HG03025 (cell line): ENCODE data around the gene SLC30A2.

Experiments
- ATAC-seq: cut with Tn5 transposase; IDR thresholded peaks from one replicate; pipeline ENCODE4 v1.9.1; 2021; ENCODE audit warnings: mild to moderate bottlenecking, moderate library complexity; ENCODE audit not compliant: unreplicated experiment, low FRiP score

The SLC30A2 gene

DNA sequence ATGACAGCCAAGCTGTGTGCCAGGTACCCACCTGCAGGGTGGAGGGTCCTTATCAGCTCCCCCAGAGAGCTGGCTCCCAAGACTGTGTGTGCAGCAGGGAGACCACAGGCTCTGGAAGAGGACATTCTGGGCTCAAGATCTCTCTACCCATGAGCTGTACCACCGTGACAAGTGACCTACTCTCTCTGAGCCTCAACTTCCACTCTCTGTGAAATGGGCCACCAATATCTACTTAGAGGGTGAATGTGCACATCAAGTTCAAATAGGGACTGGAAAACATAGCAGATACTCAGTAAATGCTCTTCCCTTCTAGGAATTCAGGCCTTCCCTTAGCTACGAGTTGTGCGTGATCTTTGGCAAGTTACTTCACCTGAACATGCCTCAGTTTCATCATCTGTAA is 1.5 kb downstream of the SLC30A2 start:
- no peak for ATAC-seq

DNA sequence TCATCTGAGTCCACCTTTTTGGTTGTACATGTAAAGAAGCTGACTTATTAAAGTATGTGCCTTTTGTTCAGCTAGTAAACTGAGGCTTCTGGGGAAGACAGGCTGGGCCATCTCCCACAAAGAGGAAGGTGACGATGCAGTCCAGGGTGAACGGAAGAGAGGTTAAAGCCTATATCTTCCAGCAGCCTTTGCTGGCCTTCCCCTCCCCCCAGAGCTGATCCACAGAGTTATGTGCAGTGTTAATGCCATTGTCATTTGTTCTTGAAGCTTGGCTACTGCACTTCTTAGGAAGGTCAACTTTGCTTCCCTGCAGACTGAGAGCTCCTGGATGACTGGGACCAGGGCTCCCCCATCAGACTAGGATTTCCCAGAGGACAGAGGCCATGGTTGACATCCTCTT is 2.2 kb downstream of the SLC30A2 start:
- ATAC-seq, result no peak

DNA sequence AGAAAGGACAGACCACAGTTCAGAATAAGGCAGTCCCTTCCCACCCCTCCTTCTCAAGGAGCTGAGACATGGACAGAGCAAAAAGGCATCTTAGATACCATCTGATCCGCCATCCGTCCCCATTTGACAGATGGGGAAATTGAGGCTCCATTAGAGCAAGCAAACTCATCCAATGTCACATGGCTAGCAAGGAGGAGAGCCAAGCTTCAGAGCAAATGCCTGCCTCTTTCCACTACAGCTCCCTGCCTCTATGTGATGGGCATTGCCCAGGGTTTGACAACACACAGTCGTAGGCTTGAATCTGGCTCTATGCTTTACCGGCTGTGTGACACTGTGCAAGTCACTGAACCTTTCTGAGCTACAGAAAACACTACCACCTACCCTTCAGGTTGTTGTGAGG is 3.9 kb downstream of the SLC30A2 start:
- no peak for ATAC-seq

DNA sequence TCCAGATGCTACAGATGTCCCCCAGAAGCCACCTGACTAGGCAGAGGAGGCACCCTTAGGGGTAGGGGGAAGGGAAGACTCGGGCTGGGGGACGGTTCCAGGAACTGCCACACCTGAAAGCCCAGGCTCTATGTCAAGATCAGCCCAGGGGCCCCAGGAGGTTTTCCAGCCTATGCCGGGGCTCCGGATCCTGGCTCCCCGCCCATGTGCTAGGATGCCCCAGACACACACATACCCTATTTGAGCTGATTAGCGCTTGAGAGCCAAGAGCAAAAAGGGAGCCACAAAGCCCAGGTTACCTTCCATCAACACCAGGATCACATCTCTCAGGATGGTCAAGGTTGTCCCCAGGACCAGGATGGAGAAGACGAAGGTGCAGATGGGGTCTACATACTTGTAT is 4.5 kb downstream of the SLC30A2 start:
- ATAC-seq, result no peak

DNA sequence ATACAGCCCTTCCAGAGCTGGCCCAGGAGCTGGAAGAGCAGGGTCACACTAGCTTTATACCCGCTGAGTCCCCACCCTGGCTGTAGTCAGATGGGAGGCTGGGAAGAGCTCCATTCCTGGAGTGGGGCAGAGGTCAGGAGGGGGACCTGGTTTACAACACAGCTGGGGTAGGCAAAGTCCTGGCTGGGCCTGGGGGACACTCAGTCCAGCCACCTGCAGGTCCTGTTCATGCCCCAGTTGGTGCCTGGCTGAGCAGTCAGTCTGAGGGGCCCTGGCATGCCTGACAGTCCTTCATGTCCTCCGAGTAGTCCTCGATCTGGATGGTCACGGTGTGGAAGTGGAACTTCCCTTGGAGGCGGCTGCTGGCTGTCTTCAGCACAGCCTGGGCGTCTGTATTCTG is 7.0 kb downstream of the SLC30A2 start:
- no peak for ATAC-seq

DNA sequence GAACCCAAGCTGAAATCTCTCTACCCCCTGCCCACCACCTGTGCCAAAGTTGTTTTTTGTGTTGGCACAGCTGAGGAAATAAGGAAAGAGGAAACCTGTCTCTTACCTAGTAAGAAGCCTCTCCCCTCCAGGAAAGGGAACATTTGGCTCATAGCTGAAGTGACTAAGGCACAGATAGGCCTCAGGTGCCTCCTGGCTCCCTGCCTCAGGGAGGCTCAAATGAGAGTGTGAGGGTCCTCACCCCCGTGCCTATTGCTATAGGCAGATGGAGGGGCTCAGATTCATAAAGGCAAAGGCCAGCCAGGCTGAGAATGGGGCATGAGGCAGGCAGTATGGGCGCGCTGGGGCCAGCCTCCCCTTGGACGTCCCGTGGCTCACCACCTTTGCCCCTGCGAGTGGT is 7.4 kb downstream of the SLC30A2 start:
- no peak for ATAC-seq

DNA sequence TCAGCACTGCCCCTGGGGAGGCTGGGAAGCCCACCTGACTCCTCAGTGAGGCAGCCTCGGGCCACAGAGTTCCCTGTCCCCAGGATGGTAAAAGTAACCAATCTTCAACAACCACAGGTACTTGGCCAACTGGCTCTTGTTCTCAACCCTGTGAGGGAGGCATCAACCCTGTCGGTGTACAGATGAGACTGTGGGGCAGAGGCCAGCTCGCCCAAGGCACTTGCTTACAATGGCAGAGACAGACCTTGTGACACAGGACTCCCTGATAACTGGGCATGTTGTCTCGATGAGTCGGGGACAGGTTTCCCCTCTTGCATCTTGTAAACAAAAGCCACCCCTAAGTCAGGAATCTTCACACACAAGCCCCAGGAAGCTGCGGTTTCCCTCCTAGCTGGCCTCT is 8.0 kb downstream of the SLC30A2 start:
- no peak for ATAC-seq

DNA sequence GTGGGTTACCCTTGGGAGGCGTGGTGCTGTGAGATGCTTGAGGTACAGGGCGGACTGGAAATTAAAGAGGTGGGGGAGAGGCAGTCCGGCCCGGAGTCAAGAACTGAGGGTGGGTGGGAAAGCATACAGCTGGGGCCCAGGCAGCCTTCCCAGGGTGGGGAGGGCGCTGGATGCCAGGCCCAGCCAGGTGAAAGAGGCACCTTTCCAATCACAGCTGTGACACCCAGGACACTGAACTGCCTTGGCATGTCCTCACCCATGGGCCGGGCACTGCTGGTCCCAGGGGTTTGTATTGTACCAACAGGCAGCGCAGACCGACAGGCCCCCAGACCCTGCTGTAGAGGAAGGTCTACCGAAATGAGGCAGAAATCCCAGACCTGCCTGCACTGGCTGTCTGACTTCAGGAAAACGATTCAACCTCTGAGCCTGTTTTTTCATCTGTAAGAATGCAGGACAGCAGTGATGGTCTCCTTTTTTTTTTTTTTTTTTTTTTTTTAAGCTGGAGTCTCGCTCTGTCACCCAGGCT is 9.1 kb downstream of the SLC30A2 start:
- no peak for ATAC-seq

DNA sequence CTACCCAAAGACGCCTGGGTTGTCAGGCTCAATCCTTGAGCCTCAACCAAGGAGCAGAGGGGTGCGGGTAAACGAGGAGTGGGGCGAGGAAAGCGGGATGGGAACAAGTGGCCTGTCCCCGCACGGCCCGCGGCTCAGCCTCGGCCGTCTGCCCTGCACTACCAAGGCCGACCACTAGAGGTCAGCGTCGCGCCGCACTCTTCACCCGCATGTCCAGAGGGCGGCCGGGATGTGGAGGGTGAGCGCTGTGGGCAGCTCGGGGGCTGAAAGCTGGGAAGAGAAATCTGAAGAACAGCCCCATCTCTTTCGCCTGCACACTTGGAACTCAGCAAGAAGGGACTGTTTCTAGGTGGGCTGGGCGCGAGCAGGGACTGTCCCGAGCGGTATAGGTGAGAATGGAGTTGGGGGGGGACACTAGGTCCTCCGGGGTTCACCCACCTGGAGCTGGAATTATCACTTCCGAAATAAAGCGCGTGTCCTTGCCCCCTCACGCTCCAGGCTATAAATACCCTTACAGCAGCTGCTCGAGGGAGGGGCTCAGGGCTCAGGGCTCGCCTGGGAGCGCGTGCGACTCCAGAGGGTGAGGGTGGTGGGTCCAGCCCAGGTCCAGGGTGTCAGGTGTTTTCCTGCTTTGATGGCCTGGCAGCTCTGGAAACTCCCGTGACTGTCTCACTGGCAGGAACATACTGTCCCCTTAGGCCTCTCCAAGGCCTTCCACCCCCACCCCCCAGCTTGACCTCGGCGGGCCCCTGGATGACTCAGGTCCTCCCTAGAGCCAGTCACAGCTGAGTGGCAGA is 9.8 kb downstream of the SLC30A2 start:
- ATAC-seq, result peak; percentile 70

DNA sequence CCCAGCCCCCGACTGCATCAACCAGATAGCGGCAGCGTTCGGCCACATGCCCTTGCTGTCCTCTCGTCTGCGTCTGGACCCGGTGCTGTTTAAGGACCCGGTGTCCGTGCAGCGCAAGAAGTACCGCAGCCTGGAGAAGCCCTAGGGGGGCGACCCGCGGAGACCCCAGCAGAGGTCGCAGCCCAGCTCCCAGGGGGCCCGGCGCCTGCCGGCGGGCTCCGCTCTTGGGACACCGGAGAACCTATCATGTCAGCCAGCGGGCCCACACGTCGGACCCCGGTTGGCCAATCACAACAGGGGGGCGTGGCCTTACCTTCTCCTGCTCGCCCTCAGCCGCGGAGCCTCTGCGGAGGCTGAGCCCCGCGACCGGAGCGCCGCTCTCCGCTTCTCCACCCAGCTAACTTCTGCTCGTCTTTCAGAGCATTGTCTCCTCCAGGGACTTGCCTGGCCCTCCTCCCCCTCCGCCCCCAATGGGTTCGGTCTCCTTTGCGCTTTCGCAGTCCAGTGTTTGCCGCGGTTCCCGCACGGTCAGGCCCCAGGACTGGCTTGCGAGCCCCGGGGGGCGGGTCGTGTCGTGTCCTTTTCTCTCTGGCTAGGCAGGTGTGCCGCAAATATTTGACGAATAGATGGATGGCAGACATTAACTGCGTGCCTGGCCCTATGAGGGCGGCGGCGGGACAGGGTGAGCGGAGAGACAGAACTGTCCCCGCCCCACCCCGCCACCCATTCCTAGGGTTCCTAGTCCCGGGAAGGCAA is 10.5 kb downstream of the SLC30A2 start:
- peak; percentile 75 for ATAC-seq

DNA sequence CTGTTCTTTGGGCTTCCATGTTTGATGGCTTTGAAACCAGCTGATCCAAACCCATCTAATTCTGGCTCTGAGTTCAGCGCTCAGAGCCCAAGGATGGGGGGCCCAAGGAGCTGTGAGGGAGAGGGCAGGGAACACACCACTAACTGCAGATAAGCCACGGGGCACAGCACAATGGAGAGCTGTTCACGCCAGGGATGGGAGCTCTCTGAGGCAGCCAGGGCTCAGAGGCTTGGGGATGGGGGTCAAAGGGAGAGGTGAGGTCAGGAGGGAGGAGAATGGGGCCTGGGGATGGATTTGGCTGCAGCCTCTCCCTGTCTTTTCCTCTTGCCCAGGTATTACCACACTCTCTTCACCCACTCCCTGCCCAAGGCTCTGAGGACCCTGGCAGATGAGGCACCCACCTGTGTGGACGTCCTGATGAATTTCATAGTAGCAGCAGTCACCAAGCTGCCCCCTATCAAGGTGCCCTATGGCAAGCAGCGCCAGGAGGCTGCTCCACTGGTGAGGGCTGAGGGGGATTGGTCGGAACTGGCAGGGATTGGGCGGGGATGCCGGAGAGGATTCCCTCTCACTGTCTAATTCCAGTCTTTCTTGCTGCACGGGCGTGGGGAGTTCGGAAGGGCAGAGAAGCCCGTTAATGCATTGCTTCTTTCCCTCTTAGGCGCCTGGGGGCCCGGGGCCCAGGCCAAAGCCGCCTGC is 11.3 kb downstream of the SLC30A2 start:
- ATAC-seq, result no peak

DNA sequence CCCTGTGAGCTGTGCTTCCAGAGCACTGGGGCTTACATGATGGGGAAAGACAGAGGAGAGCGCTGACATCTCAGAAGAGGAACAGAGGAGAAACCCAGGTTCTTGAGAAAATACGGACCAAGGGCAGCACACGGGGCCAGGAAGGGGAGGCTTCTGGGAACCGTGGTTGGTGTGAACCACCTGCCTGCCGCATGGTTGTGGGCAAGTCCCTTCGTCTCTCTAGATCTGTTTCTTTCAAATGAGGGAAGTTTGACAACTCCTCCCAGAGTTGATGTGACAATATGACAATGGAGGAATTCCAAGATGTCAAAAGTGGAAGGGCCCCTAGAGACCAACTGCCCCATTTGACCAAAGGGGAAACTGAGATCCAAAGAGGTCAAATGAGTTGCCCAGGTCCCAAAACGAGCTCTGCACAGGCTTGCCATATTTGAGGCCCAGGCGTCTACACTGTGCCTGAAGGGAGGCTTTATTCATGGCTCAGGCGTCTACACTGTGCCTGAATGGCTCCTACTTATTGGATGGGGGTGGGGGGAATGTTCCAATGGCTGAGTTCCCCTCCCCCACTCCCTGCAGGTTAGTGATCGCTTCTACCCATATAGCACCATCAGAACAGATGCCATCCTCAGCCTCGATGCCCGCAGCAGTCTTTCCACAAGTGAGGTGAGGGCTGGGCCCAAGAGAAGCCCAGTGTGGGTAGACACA is 13.1 kb downstream of the SLC30A2 start:
- ATAC-seq, result no peak

DNA sequence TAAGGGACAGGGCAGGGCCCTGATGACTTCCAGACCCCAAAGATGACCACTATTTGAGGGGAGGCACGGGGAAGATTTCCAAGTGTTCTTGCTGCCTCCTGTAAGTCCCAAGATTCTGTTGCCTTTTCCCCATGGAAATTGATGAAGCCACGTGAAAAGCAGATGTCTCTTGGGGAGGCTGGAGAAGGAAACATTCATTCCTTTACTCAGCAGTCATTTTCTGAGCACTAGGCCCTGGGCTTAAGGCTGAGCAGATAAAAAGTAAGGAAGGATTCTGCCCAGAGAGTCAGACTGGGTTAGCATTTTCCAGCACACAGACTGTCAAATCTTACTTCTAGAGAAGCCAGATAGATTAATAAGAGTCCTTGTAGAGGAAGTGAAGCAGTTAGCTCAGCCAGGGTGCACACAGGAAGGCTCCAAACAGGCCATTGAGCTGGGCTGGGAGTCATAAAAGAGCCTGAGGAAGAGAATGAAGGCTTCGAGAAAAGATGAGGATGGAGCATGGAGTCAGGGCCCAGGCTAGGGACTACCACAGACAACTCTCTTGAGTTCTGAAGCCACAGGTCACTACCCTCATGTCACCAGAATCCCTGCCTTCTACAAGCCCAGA is 14.2 kb downstream of the SLC30A2 start:
- ATAC-seq, result no peak

DNA sequence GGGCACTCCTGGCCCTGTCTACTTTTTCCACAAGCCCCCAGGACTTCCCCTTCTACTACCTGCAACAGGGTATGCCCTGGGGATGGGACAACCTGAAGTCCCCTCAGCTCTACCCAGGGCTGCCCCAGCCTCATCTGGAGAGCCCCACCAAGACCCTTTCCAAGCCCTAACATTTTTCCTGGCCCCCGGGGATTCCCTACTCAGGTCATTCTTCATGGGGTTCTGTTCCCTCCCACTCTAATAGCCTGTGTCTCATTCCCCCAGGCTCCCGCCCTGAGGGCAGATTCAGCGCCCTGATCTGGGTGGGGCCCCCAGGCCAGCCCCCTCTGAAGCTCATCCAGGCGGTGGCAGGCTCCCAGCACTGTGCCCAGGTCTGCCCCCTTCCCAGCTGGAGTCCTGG is 14.7 kb downstream of the SLC30A2 start:
- no peak for ATAC-seq

DNA sequence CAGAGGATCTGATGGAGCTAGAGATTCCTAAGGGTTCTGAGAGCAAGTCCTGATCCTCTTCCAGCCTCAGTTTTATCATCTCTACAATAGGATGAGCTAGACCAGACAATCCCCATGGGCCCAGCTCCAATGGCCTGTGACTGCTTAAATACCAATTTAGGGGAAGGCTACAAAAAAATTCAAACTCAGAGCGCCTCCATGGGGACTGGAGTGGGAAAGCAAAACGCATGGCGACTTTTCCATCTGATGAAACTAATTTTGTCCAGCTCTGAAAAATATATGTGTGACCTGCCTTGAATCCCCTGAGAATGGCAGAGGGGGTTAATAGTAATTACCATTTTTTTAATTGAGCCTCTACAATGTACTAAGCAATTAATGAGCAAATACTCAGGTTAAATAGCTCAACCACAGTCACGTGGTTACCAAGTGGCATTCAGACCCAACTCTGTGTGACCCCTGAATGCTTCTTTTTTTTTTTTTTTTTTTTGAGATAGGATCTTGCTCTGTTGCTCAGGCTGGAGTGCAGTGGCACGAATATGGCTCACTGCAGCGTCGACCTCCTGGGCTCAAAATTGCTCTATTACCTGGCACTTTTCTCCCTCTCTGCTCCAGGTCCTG is 15.9 kb downstream of the SLC30A2 start:
- ATAC-seq, result no peak

DNA sequence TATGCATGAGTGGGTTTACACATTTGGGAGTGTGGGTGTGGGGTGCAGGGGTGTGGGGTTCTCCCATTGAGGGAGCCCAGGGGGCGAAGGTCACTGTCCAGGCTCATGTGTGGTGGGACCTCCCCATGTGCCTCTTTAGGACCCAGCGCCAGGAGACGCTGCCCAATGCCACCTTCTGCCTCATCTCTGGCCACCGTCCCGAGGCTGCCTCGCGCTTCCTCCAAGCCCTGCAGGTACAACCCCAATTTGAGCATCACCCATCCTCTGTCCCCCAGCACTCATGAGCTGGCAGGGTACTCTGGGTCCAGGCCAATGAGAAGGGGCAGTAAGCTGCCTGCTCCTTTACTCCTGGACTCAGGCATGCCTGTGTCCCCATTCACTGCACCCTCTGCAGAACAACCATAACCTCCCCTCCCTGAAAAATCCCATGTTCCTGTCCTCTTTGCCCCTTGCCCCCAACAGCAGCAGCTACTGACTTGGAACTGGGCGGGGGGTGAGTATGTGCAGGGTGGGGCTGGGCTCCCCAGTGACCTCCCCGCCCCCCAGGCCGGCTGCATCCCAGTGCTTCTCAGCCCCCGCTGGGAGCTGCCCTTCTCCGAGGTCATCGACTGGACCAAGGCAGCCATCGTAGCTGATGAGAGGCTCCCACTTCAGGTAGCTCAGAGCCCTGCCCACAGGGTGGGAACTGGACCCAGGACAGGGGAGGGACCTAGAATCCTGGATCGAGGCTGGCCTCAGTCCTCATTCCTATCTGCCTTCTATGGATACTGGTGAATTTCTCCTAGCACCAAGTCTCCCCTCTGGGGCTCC is 16.7 kb downstream of the SLC30A2 start:
- ATAC-seq, result no peak

DNA sequence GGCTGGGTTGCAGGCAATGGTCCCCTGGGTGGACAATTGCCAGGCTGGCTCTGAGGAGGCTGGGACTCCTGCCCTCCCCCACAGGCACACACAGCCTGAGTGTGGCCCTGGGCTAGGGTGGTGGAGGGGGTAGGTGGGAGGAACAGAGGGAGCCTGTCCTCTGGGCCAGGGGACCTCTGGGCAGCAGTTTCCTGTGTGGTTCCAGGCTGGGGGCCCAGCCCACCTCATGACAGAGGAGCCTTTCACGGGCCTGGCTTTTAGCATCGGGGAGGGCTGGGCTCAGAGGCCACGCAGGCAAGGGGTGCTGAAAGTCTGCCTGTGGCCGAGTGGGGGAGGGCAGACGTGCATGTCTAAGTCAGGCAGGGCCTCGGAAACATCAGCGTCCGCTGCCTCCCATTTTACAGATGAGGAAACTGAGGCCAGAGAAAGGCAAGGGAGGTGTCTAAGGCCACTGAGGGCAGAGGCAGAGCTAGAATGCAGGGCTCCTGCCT is 17.4 kb downstream of the SLC30A2 start:
- ATAC-seq, result no peak

DNA sequence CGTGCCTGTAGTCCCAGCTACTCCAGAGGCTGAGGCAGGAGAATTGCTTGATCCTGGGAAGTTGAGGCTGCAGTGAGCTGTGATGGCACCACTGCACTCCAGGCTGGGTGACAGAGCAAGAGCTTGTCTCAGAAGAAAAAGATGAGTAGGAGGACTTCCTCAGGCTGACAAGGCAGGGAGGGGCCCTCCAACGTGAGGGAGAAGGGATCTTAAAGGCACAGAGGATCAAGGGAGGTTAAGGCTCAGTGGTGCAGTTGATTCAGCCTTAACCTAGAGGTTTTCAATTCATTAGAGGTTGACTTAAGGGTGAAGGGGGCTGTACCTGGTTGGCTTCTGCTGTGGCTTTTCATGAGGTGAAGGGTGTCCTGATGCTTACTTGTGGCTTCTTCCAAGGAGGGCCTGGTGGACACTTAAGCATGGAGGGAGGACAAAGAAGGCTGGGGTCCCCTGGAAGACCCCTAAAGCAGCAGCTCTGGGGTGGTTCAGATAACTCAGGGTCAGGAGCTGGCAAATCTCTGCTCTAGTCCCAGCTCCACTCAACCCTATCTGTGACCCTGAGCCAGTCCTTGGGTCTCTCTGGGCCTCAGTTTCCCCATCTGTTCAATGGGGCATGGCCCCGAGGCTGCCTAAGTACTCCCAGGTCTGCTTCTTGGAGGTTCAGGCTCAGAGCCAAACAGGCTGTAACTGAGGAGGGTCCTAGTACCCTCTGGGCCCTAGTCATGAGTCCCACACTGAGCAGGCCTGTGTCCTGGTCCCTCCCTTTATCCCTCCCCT is 18.0 kb downstream of the SLC30A2 start:
- ATAC-seq, result no peak
